HEK293T (cell line): ENCODE results near the gene ANKRD11.
"Not testable (repeated sequence)": the region's sequence is repeated elsewhere in the genome, so short reads cannot be mapped to it uniquely, and the experiment has no call there.

Experiments used
- CTCF ChIA-PET: fragments of 350-600 bp; formaldehyde crosslinking; extraction: SDS; loops from one replicate; lab custom pipeline; 2021; ENCODE audit warnings: antibody characterized with exemption, inconsistent platforms; lab: Yijun Ruan, JAX
- POLR2A ChIA-PET: fragments of 350-600 bp; formaldehyde crosslinking; extraction: SDS; loops from one replicate; lab custom pipeline; 2020; ENCODE audit warnings: antibody characterized with exemption, inconsistent platforms; lab: Yijun Ruan, JAX
- DNase-seq: peaks from one replicate; pipeline ENCODE4 v3.0.0; 2012; ENCODE audit warnings: mixed read lengths; ENCODE audit errors: extremely low spot score
- ARNT ChIP-seq: fragments of 450-650 bp; IDR thresholded peaks from 2 replicates; pipeline ENCODE4 v1.6.1; 2017; ENCODE audit warnings: mild to moderate bottlenecking
- BHLHE40 ChIP-seq: fragments of 450-650 bp; IDR thresholded peaks from 2 replicates; pipeline ENCODE4 v1.6.1; 2016; ENCODE audit warnings: mild to moderate bottlenecking, moderate library complexity, borderline replicate concordance
- CTBP1 ChIP-seq: fragments of 450-650 bp; IDR thresholded peaks from 2 replicates; pipeline ENCODE4 v1.6.1; 2016; ENCODE audit warnings: borderline replicate concordance
- ELF4 ChIP-seq: fragments of 450-650 bp; IDR thresholded peaks from 2 replicates; pipeline ENCODE4 v1.6.1; 2017; ENCODE audit warnings: antibody characterized with exemption
- FOXA1 ChIP-seq: fragments of 450-650 bp; IDR thresholded peaks from 2 replicates; pipeline ENCODE4 v1.6.1; 2016; ENCODE audit warnings: mild to moderate bottlenecking
- FOXK2 ChIP-seq: fragments of 450-650 bp; IDR thresholded peaks from 2 replicates; pipeline ENCODE4 v1.6.1; 2016; ENCODE audit warnings: mild to moderate bottlenecking
- FOXM1 ChIP-seq: fragments of 450-650 bp; IDR thresholded peaks from 2 replicates; pipeline ENCODE4 v1.6.1; 2017; ENCODE audit warnings: mild to moderate bottlenecking, borderline replicate concordance
- HDGF ChIP-seq: fragments of 450-650 bp; IDR thresholded peaks from 2 replicates; pipeline ENCODE4 v1.6.1; 2017; ENCODE audit warnings: antibody characterized with exemption, borderline replicate concordance
- L3MBTL2 ChIP-seq: fragments of 450-650 bp; conservative IDR thresholded peaks from 2 replicates; pipeline ENCODE4 v1.6.1; 2016; ENCODE audit warnings: mild to moderate bottlenecking
- LEF1 ChIP-seq: fragments of 450-650 bp; IDR thresholded peaks from 2 replicates; pipeline ENCODE4 v1.6.1; 2017; ENCODE audit warnings: mild to moderate bottlenecking, borderline replicate concordance
- NFRKB ChIP-seq: fragments of 450-650 bp; IDR thresholded peaks from 2 replicates; pipeline ENCODE4 v1.6.1; 2016; ENCODE audit warnings: mild to moderate bottlenecking, moderate library complexity
- PKNOX1 ChIP-seq: fragments of 450-650 bp; IDR thresholded peaks from 2 replicates; pipeline ENCODE4 v1.6.1; 2016
- SP1 ChIP-seq: fragments of 450-650 bp; IDR thresholded peaks from 2 replicates; pipeline ENCODE4 v1.6.1; 2017
- SUZ12 ChIP-seq: fragments of 450-650 bp; IDR thresholded peaks from 2 replicates; pipeline ENCODE4 v1.6.1; 2016; ENCODE audit warnings: mild to moderate bottlenecking
- TARDBP ChIP-seq: fragments of 450-650 bp; IDR thresholded peaks from 2 replicates; pipeline ENCODE4 v1.6.1; 2016
- ZNF384 ChIP-seq: fragments of 450-650 bp; IDR thresholded peaks from 2 replicates; pipeline ENCODE4 v1.6.1; 2016

The ANKRD11 gene

GRCh38 chr16:89365996-89366395, 124.4 kb downstream of the ANKRD11 start:
- POLR2A ChIA-PET = no interaction called here

GRCh38 chr16:89365044-89365467, 125.3 kb downstream of the ANKRD11 start:
- POLR2A ChIA-PET = no interaction called here
- CTCF ChIA-PET = interaction anchor here (0.6 kb wide), 1 partner anchor 16 kb away, joined by 3 read pairs; no protein-coding TSS in a partner anchor
- DNase-seq = no peak
- TF ChIP-seq PKNOX1 (no peak), FOXA1 (no peak), LEF1 (no peak), SUZ12 (no peak), ZNF384 (no peak), NFRKB (no peak), L3MBTL2 (no peak), ELF4 (no peak), FOXK2 (no peak), CTBP1 (no peak), ARNT (no peak), SP1 (no peak), HDGF (no peak), BHLHE40 (no peak), FOXM1 (no peak)

More at GRCh38 chr16:89365996-89366395, 124.4 kb downstream of the ANKRD11 start:
- DNase-seq = no peak
- CTCF ChIA-PET = no interaction called here
- no peak for TF ChIP-seq PKNOX1
- no peak for TF ChIP-seq FOXA1
- no peak for TF ChIP-seq ARNT
- no peak for TF ChIP-seq CTBP1
- TF ChIP-seq LEF1 = no peak
- no peak for TF ChIP-seq FOXK2
- no peak for TF ChIP-seq ELF4
- no peak for TF ChIP-seq FOXM1
- TF ChIP-seq SP1 = no peak
- no peak for TF ChIP-seq SUZ12
- TF ChIP-seq TARDBP = no peak
- no peak for TF ChIP-seq NFRKB
- TF ChIP-seq L3MBTL2 = no peak
- no peak for TF ChIP-seq ZNF384

GRCh38 chr16:89364606-89365005, 125.8 kb downstream of the ANKRD11 start:
- TF ChIP-seq BHLHE40 = no peak
- no peak for TF ChIP-seq NFRKB
- TF ChIP-seq ELF4 = no peak
- TF ChIP-seq SP1 = no peak
- TF ChIP-seq PKNOX1 = no peak
- no peak for TF ChIP-seq CTBP1
- TF ChIP-seq HDGF = no peak
- DNase-seq = no peak
- ChIA-PET CTCF (interaction anchor here (0.6 kb wide), 2 partner anchors 9 to 17 kb away, joined by 3 read pairs; no protein-coding TSS in a partner anchor), POLR2A (no interaction called here)

GRCh38 chr16:89363621-89364393, 126.6 kb downstream of the ANKRD11 start:
- no peak for DNase-seq

GRCh38 chr16:89362540-89363223, 127.7 kb downstream of the ANKRD11 start:
- CTCF ChIA-PET = interaction anchor here (0.6 kb wide), 1 partner anchor 1812 kb away, joined by 3 read pairs; no protein-coding TSS in a partner anchor
- POLR2A ChIA-PET, DNase-seq: not testable (repeated sequence)

More at GRCh38 chr16:89363621-89364393, 126.6 kb downstream of the ANKRD11 start:
- peak; percentile 38; the same call in 1 of the 2 replicates for TF ChIP-seq PKNOX1
- no peak for TF ChIP-seq FOXM1
- TF ChIP-seq NFRKB = no peak
- ChIA-PET POLR2A (no interaction called here), CTCF (interaction anchor here (0.6 kb wide), 2 partner anchors 9 to 10 kb away, joined by 3 read pairs; no protein-coding TSS in a partner anchor)
